Sigmoid colon (tissue), 7 donors: ENCODE measurements around the gene SYT15. TPM values are rescaled to one million over a fixed set of nuclear protein-coding genes. Genes with fewer than 3 reads are reported as not detected.

ENCODE experiments used
- DNase-seq: peaks from one replicate; pipeline ENCODE4 v3.0.0-alpha.2; 2019
- H3K27ac ChIP-seq, 4 donors: fragments of 200-600 bp; sonication (generic); one replicate each; pipeline ENCODE4 v1.5.1; 2016 to 2019; ENCODE audit warnings: mild to moderate bottlenecking in 1 of 4
- H3K27me3 ChIP-seq, 3 donors: fragments of 200-600 bp; sonication (generic); one replicate each; pipeline ENCODE4 v1.5.1; 2019; ENCODE audit warnings: mild to moderate bottlenecking in 1 of 3
- H3K36me3 ChIP-seq, 4 donors: fragments of 200-600 bp; sonication (generic); one replicate each; pipeline ENCODE4 v1.5.1; 2016 to 2019
- H3K4me1 ChIP-seq, 4 donors: fragments of 200-600 bp; sonication (generic); one replicate each; pipeline ENCODE4 v1.5.1; 2017 to 2019
- H3K4me3 ChIP-seq, 4 donors: fragments of 200-600 bp; sonication (generic); one replicate each; pipeline ENCODE4 v1.5.1; 2017 to 2019; ENCODE audit warnings: mild to moderate bottlenecking in 2 of 4, moderate library complexity in 1 of 4
- H3K9me3 ChIP-seq, 4 donors: fragments of 200-600 bp in 3 of 4; sonication (generic) in 3 of 4; one replicate each; pipeline versions ENCODE4 v1.5.1 to v1.6.1; 2013 to 2019
- CTCF ChIP-seq, 4 experiments: fragments of 450-650 bp in 3 of 4; fragments of 200-600 bp in 1 of 4; IDR thresholded peaks; one replicate each; pipeline ENCODE4 v1.5.1; 2016 to 2019; ENCODE audit warnings: antibody characterized with exemption in 4 of 4, mild to moderate bottlenecking in 3 of 4, moderate library complexity in 2 of 4
- EP300 ChIP-seq, 4 donors: sonication (generic); formaldehyde crosslinking; IDR thresholded peaks; one replicate each; pipeline ENCODE4 v1.6.1; 2017; ENCODE audit warnings: antibody characterized with exemption in 4 of 4
- POLR2A ChIP-seq, 2 donors: fragments of 450-650 bp; IDR thresholded peaks; one replicate each; pipeline ENCODE4 v1.6.1; 2016; ENCODE audit warnings: antibody characterized with exemption in 2 of 2, mild to moderate bottlenecking in 2 of 2, moderate library complexity in 2 of 2
- POLR2AphosphoS5 ChIP-seq, 4 donors: sonication (generic); formaldehyde crosslinking; IDR thresholded peaks; one replicate each; pipeline ENCODE4 v1.6.1; 2017; ENCODE audit warnings: antibody characterized with exemption in 4 of 4
- WGBS, 2 donors: extraction: QIAGEN DNeasy Blood & Tissue Kit; methylation state at CpG; one replicate each; pipeline ENCODE4 v1.1.7; 2013; 5-methylcytosine and 5-hydroxymethylcytosine counted together
- intact Hi-C: fragments of 100-400 bp; cut with DNase I; formaldehyde crosslinking; loops from one replicate; pipeline ENCODE4 v1.15.1; 2023
- polyA plus RNA-seq, 3 donors: library from polyadenylated mRNA; stranded (reverse); fragments of 200-250 nt; gene quantifications; one replicate each; pipeline ENCODE4 v1.2.3, GENCODE V29; 2013
- total RNA-seq, 4 donors: library from RNA; depleted of rRNA; stranded (reverse); fragments of >200 nt; gene quantifications; one replicate each; pipeline ENCODE4 v1.1.0, GENCODE V29; 2016
- donor health status: healthy with polysubstance abuse.
- donor health status: Bipolar disorder and iron deficiency.
- donor health status: healthy.

The SYT15 gene
- total and polyA plus RNA-seq, 7 donors, result 0.81 to 1.7 (median 1.2) TPM

- TF ChIP-seq CTCF (IDR thresholded peaks at IDR 0.05) (no peak), POLR2A (IDR thresholded peaks at IDR 0.05) (no peak), POLR2AphosphoS5 (IDR thresholded peaks at IDR 0.05) (no peak), EP300 (IDR thresholded peaks at IDR 0.05) (no peak)
- no peak overlapping the region for H3K27ac ChIP-seq
- no peaks in the 10 kb centered on the region for H3K27me3 ChIP-seq
- WGBS, 2 donors, result 88 to 93% methylated on average over 5 of the region's 5 CpGs
- H3K36me3 ChIP-seq, result no peaks in the 10 kb centered on the region
- DNase-seq, result peak; percentile 49
- H3K4me1 ChIP-seq, result peaks cover 0 to 33% (median 30%) of the 10 kb centered on the region in 4 donors
- intact Hi-C loops, result no loop called here
- no peaks in the 10 kb centered on the region for H3K9me3 ChIP-seq
- no peak overlapping the region for H3K4me3 ChIP-seq
These were observed 42.1 kb upstream of the SYT15 start for GRCh38 chr10:46536781-46537180.

GRCh38 chr10:46537309-46537708 is 41.6 kb upstream of the SYT15 start:
- no peak overlapping the region for H3K27ac ChIP-seq
- no peaks in the 10 kb centered on the region for H3K9me3 ChIP-seq
- intact Hi-C loops, result no loop called here
- H3K4me1 ChIP-seq, result peaks cover 0 to 33% (median 30%) of the 10 kb centered on the region in 4 donors
- 84 to 86% methylated on average over 5 of the region's 5 CpGs for WGBS, 2 donors
- peak; percentile 43 for DNase-seq
- no peak overlapping the region for H3K4me3 ChIP-seq
- no peaks in the 10 kb centered on the region for H3K36me3 ChIP-seq
- no peaks in the 10 kb centered on the region for H3K27me3 ChIP-seq
- TF ChIP-seq POLR2AphosphoS5 (IDR thresholded peaks at IDR 0.05) (no peak), CTCF (IDR thresholded peaks at IDR 0.05) (no peak), POLR2A (IDR thresholded peaks at IDR 0.05) (no peak), EP300 (IDR thresholded peaks at IDR 0.05) (no peak)

- intact Hi-C loops, result no loop called here
These were observed 40.8 kb upstream of the SYT15 start for GRCh38 chr10:46538155-46538554.

GRCh38 chr10:46538717-46539426 is 40.1 kb upstream of the SYT15 start:
- H3K27me3 ChIP-seq, result no peaks in the 10 kb centered on the region
- TF ChIP-seq CTCF (IDR thresholded peaks at IDR 0.05) (no peak), EP300 (IDR thresholded peaks at IDR 0.05) (no peak), POLR2AphosphoS5 (IDR thresholded peaks at IDR 0.05) (no peak), POLR2A (IDR thresholded peaks at IDR 0.05) (no peak)
- no peak overlapping the region for H3K4me3 ChIP-seq
- 84 to 87% methylated on average over 3 of the region's 3 CpGs for WGBS, 2 donors
- H3K4me1 ChIP-seq, result peaks cover 0 to 33% (median 30%) of the 10 kb centered on the region in 4 donors
- peak overlapping the region; percentile 5 to 77 (median 60) for H3K27ac ChIP-seq
- DNase-seq, result no peak
- no peaks in the 10 kb centered on the region for H3K36me3 ChIP-seq
- no peaks in the 10 kb centered on the region for H3K9me3 ChIP-seq
- intact Hi-C loops, result no loop called here

More at GRCh38 chr10:46538155-46538554, 40.8 kb upstream of the SYT15 start:
- H3K36me3 ChIP-seq, result no peaks in the 10 kb centered on the region
- H3K4me1 ChIP-seq, result peaks cover 0 to 33% (median 30%) of the 10 kb centered on the region in 4 donors
- TF ChIP-seq POLR2A (IDR thresholded peaks at IDR 0.05), result no peak
- TF ChIP-seq EP300 (IDR thresholded peaks at IDR 0.05), result no peak
- no peak for DNase-seq
- WGBS, 2 donors, result 88 to 94% methylated on average over 5 of the region's 5 CpGs
- H3K4me3 ChIP-seq, result no peak overlapping the region
- no peaks in the 10 kb centered on the region for H3K27me3 ChIP-seq
- no peaks in the 10 kb centered on the region for H3K9me3 ChIP-seq
- H3K27ac ChIP-seq, result no peak overlapping the region

GRCh38 chr10:46539596-46540411 is 39.1 kb upstream of the SYT15 start:
- H3K27ac ChIP-seq, result peak overlapping the region; percentile 48 to 77 (median 73)
- H3K4me3 ChIP-seq, result no peak overlapping the region
- no peaks in the 10 kb centered on the region for H3K36me3 ChIP-seq

More at GRCh38 chr10:46539596-46540411, 39.1 kb upstream of the SYT15 start:
- H3K9me3 ChIP-seq, result no peaks in the 10 kb centered on the region
- no peak for DNase-seq
- TF ChIP-seq EP300 (IDR thresholded peaks at IDR 0.05), result no peak
- TF ChIP-seq POLR2AphosphoS5 (IDR thresholded peaks at IDR 0.05), result peak in 1 of 4 donors; percentile 7
- no peaks in the 10 kb centered on the region for H3K27me3 ChIP-seq
- peaks cover 0 to 37% (median 35%) of the 10 kb centered on the region in 4 donors for H3K4me1 ChIP-seq
- intact Hi-C loops, result no loop called here
- 46 to 71% methylated on average over 14 of the region's 14 CpGs for WGBS, 2 donors
